Measurements from ENCODE around the gene GPR61. TPM values are rescaled to one million over a fixed set of nuclear protein-coding genes. Genes with fewer than 3 reads are reported as not detected.
A peak's percentile ranks its signal among the peaks of the same experiment; 100 is the strongest.

Gene GPR61
- total RNA-seq, 1 experiment from 2014 or later: not detected

- CTCF ChIA-PET: interaction anchor here (0.6 to 0.7 kb wide), 2 partner anchors 532 to 765 kb away, joined by 3 to 4 read pairs; no protein-coding TSS in a partner anchor
- POLR2A ChIA-PET (ENCODE audit: unreplicated experiment): interaction anchor here (0.7 kb wide), 2 partner anchors 9 to 303 kb away, joined by 3 to 5 read pairs; no protein-coding TSS in a partner anchor
- TF ChIP-seq EZH2 (IDR thresholded peaks at IDR 0.05; ENCODE audit: low read depth) (no peak), CTCF (conservative IDR thresholded peaks at IDR 0.05) (no peak)
- H3K4me2 ChIP-seq: peak overlapping the region; percentile 69
- intact Hi-C loops (cut with micrococcal nuclease; ENCODE audit: unreplicated experiment): no loop called here
- no peak for DNase-seq
- peaks cover 45% of the 10 kb centered on the region for H3K4me1 ChIP-seq (replicated peaks; ENCODE audit: insufficient read depth)
- 0 out of 2 replicates have a peak, but pooled peaks cover 9% of the 10 kb centered on the region for H3K36me3 ChIP-seq (ENCODE audit: low read depth)
- peaks cover 28% of the 10 kb centered on the region for H4K20me1 ChIP-seq (ENCODE audit: insufficient read depth)
- H3K27ac ChIP-seq: peak overlapping the region; percentile 74
- no peak overlapping the region for H2AFZ ChIP-seq
- no TSS peak for BruUV-seq (replicated peaks)
- peaks cover 54% of the 10 kb centered on the region for H3F3A ChIP-seq (ENCODE audit: insufficient read depth, low read depth)
- H3K4me3 ChIP-seq: peak overlapping the region; percentile 26; the same call in 1 of the 2 replicates
- no peaks in the 10 kb centered on the region for H3K27me3 ChIP-seq (ENCODE audit: insufficient read depth, low read depth)
- no peaks in the 10 kb centered on the region for H3K9me3 ChIP-seq (ENCODE audit: insufficient read depth, low read depth)
- H3K9me2 ChIP-seq (ENCODE audit: insufficient read depth): 0 out of 2 replicates have a peak, but pooled peaks cover 4% of the 10 kb centered on the region
- H3K79me2 ChIP-seq (ENCODE audit: low read depth): peaks cover 94% of the 10 kb centered on the region
Observed at GRCh38 chr1:109569323-109569722, 29.7 kb downstream of the GPR61 start.

GRCh38 chr1:109570414-109570813 lies 30.7 kb downstream of the GPR61 start:
- H3K27me3 ChIP-seq (ENCODE audit: insufficient read depth, low read depth): no peaks in the 10 kb centered on the region
- H3K79me2 ChIP-seq (ENCODE audit: low read depth): peaks cover 90% of the 10 kb centered on the region
- H3K27ac ChIP-seq: peak overlapping the region; percentile 74
- H3K4me2 ChIP-seq: peak overlapping the region; percentile 69
- ChIA-PET POLR2A (ENCODE audit: unreplicated experiment) (interaction anchor here (0.6 to 0.7 kb wide), 3 partner anchors 22 to 907 kb away, joined by 3 to 7 read pairs (median 4); partner anchors contain the start of gene GNAI3), CTCF (interaction anchor here (0.9 kb wide), 2 partner anchors 24 to 46 kb away, joined by 3 to 4 read pairs; no protein-coding TSS in a partner anchor)
- H3F3A ChIP-seq (ENCODE audit: insufficient read depth, low read depth): peaks cover 58% of the 10 kb centered on the region
- intact Hi-C loops (cut with micrococcal nuclease; ENCODE audit: unreplicated experiment): loop anchor here (2.0 kb wide), 1 partner anchor 24 kb away; no protein-coding TSS in a partner anchor
- no peaks in the 10 kb centered on the region for H3K9me3 ChIP-seq (ENCODE audit: insufficient read depth, low read depth)
- H3K4me3 ChIP-seq: peak overlapping the region; percentile 27; the same call in 1 of the 2 replicates
- 0 out of 2 replicates have a peak, but pooled peaks cover 14% of the 10 kb centered on the region for H3K36me3 ChIP-seq (ENCODE audit: low read depth)
- peaks cover 45% of the 10 kb centered on the region for H3K4me1 ChIP-seq (replicated peaks; ENCODE audit: insufficient read depth)
- DNase-seq: peak; percentile 45 to 99
- no peak overlapping the region for H2AFZ ChIP-seq
- H4K20me1 ChIP-seq (ENCODE audit: insufficient read depth): peaks cover 26% of the 10 kb centered on the region
- H3K9me2 ChIP-seq (ENCODE audit: insufficient read depth): 0 out of 2 replicates have a peak, but pooled peaks cover 4% of the 10 kb centered on the region
- BruUV-seq (replicated peaks): no TSS peak
- no peak for TF ChIP-seq CTCF (conservative IDR thresholded peaks at IDR 0.05)
- TF ChIP-seq EZH2 (IDR thresholded peaks at IDR 0.05; ENCODE audit: low read depth): no peak

GRCh38 chr1:109573785-109574184 lies 34.1 kb downstream of the GPR61 start:
- Histone ChIP-seq H3K79me2 (ENCODE audit: low read depth) (peaks cover 73% of the 10 kb centered on the region), H3K27me3 (ENCODE audit: insufficient read depth, low read depth) (no peaks in the 10 kb centered on the region), H3K4me1 (replicated peaks; ENCODE audit: insufficient read depth) (peaks cover 28% of the 10 kb centered on the region), H3K27ac (no peak overlapping the region), H4K20me1 (ENCODE audit: insufficient read depth) (peaks cover 31% of the 10 kb centered on the region), H3K4me3 (no peak overlapping the region), H3K9me3 (ENCODE audit: insufficient read depth, low read depth) (no peaks in the 10 kb centered on the region), H3K4me2 (no peak overlapping the region), H3F3A (ENCODE audit: insufficient read depth, low read depth) (peaks cover 41% of the 10 kb centered on the region), H3K9me2 (ENCODE audit: insufficient read depth) (0 out of 2 replicates have a peak, but pooled peaks cover 4% of the 10 kb centered on the region), H3K36me3 (ENCODE audit: low read depth) (peaks cover 27% of the 10 kb centered on the region), H2AFZ (no peak overlapping the region)
- ChIA-PET CTCF (no interaction called here), POLR2A (ENCODE audit: unreplicated experiment) (interaction anchor here (0.5 kb wide), 1 partner anchor 239 kb away, joined by 3 read pairs; no protein-coding TSS in a partner anchor)
- DNase-seq: no peak
- no TSS peak for BruUV-seq (replicated peaks)
- intact Hi-C loops (cut with micrococcal nuclease; ENCODE audit: unreplicated experiment): no loop called here
- no peak for TF ChIP-seq EZH2 (IDR thresholded peaks at IDR 0.05; ENCODE audit: low read depth)
- TF ChIP-seq CTCF (conservative IDR thresholded peaks at IDR 0.05): no peak
